AG09319 (cell line): ENCODE data around the gene TRAFD1.

ENCODE experiments used
- DNase-seq: peaks from one replicate; pipeline ENCODE4 v3.0.0-alpha.2; 2010; ENCODE audit warnings: low read depth; ENCODE audit errors: extremely low read depth
- TF ChIP-seq, protein P1 (sequence below): IDR thresholded peaks from 2 replicates; pipeline ENCODE4 v1.5.1; 2011; ENCODE audit warnings: low read depth, mild to moderate bottlenecking, inconsistent platforms, low read length, moderate library complexity

TRAFD1 gene

DNA sequence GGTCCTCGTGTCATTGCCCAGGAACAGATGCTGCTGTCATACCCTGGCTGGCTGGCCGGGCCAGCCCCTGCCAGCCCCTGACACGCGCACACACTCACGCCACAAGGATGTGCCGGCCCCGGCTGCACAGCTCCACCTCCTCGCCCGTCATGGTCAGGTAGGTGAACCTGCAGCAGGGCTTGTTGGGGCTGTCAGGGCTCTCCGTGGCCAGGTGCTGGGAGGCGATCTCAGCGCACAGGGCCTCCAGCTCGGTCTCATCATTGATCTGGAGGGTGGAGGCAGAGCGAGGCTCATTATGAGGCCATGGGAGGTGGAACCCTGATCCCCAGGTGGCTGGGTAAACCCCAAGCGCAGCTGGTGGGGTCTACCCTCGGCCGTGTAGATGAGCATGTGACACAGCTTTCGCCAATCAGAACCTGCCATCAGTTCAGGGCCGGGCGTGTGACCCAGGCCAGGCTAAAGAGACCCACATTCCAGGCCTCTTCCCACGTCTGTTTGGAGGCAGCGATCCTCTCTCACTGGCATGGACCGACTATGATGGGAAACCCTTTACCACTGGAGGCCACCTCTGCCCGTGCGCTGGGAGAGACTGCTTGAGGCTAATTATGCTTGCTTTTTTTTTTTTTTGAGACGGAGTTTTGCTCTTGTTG lies 38.8 kb downstream of the TRAFD1 start:
- DNase-seq = no peak
- TF ChIP-seq, protein P1, sequence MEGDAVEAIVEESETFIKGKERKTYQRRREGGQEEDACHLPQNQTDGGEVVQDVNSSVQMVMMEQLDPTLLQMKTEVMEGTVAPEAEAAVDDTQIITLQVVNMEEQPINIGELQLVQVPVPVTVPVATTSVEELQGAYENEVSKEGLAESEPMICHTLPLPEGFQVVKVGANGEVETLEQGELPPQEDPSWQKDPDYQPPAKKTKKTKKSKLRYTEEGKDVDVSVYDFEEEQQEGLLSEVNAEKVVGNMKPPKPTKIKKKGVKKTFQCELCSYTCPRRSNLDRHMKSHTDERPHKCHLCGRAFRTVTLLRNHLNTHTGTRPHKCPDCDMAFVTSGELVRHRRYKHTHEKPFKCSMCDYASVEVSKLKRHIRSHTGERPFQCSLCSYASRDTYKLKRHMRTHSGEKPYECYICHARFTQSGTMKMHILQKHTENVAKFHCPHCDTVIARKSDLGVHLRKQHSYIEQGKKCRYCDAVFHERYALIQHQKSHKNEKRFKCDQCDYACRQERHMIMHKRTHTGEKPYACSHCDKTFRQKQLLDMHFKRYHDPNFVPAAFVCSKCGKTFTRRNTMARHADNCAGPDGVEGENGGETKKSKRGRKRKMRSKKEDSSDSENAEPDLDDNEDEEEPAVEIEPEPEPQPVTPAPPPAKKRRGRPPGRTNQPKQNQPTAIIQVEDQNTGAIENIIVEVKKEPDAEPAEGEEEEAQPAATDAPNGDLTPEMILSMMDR = no peak

- TF ChIP-seq, protein P1 = no peak
- no peak for DNase-seq
These were observed 40.3 kb downstream of the TRAFD1 start for GRCh38 chr12:112165624-112166023.

- no peak for DNase-seq
- TF ChIP-seq, protein P1 = no peak
These were observed 41.0 kb downstream of the TRAFD1 start for GRCh38 chr12:112166051-112167015.

DNA sequence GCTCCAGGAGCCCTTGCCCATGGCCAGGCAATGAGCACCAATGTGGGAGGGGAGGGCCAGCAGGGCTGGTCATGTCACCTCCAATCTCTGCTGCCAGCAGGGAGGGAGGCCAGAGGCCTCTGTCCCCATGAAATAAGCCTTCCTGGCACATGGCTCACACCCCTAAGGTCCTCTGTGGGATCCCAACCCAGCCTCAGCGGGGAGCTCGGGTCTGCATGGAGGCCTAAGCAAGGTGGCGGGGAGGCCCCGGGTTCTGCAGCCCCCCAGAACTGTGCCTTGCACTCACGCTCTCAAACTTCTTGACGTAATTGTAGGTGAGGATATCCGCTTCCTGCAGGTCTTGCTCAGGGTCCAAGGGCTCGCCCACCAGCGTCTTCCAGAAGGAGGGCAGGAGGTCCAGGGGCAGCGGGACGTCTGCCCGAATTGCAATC lies 41.7 kb downstream of the TRAFD1 start:
- TF ChIP-seq, protein P1 = no peak
- no peak for DNase-seq

GRCh38 chr12:112167718-112168525 lies 42.6 kb downstream of the TRAFD1 start:
- TF ChIP-seq, protein P1 = no peak
- DNase-seq = no peak

DNA sequence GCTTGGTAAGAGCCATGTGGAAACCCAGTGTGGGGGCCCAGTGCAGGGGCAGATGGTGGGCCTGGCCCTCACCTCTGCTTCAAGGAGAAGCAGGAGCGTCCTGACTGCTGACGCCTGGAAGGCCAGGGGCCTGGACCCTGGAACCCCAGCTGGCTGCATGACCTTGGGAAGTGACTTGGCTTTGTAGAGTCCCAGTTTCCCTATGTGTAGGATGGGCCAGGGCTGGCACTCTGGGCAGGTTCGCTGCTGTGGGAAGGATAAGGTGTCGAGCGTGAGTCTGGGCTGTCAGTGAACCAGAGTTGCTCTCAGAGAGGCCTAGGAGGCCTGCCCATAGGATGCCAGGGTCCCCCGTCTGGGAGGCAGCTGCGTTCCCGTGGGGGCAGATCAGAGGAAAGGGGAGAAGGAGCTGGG lies 43.2 kb downstream of the TRAFD1 start:
- TF ChIP-seq, protein P1 = no peak
- DNase-seq = no peak
